Measurements from ENCODE around the gene TBC1D22A. TPM values are rescaled to one million over a fixed set of nuclear protein-coding genes. Genes with fewer than 3 reads are reported as not detected.

Gene TBC1D22A
- total RNA-seq, 1 donor from 2014 or later, result 6.8 TPM

DNA sequence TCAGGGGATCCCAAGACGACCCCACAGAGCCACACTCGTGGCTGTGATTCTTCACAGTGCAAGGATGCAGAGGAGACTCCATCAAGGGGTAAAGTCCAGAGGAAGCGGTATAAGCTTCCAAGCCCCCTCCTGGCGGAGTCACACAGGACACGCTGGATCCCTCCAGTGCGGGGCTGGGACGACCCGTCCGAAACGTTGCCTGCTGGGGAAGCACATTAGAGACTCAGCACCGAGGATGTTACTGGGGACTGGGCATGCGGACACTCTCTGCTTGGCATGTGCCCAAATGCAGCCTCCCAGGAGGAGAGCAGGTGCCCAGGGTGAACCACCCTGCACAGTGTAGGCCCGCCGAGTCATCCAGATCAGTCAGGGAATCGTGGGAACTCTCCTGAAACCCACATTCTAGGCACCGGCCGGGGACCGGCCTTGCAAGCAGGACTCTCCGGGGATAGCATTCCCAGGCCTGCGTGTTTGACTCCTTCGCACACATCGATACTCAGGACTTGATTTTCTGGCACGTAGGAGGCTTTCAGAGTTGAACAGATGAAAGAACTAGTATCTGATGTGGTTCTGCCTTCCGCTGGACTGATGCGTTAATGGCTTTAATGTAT, 229.8 kb downstream of the TBC1D22A start:
- Histone ChIP-seq H3K4me3 (ENCODE audit: low read length in 3 of 3) (no peak overlapping the region), H3K27me3 (ENCODE audit: control insufficient read depth in 3 of 3, insufficient read depth in 3 of 3, low read length in 3 of 3) (no peaks in the 10 kb centered on the region), H3K36me3 (ENCODE audit: control insufficient read depth in 3 of 3, insufficient read depth in 3 of 3, low read length in 3 of 3) (peaks cover 0 to 11% (median 9%) of the 10 kb centered on the region in 3 donors), H3K27ac (ENCODE audit: low read depth, low read length) (no peak overlapping the region), H3K9me3 (ENCODE audit: control insufficient read depth in 3 of 3, low read length in 3 of 3) (no peaks in the 10 kb centered on the region), H3K4me1 (ENCODE audit: control insufficient read depth in 3 of 3, insufficient read depth in 3 of 3, low read length in 3 of 3) (no peaks in the 10 kb centered on the region), H3K9ac (ENCODE audit: low read depth in 1 of 3, low read length in 3 of 3) (no peak overlapping the region)

DNA sequence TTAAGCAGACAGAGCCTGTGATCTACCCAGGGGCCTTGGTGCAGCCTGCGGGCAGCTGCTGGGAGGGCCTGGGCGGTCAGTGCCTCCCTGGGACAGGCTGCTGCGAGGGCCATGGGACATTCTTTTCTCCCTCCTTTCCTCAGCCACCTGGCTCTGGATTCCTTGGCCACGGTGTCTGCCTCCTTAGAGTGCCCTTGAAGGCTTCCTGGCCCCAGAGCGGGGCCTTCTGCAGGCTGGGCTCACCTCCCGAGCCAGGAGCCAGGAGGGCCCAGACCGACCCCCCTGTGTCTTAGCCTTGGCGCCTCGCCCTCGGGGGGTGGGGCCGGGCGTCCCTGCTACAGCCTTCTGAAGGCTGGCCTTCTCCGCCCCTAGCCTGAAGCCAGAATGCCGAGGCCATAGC, 231.2 kb downstream of the TBC1D22A start:
- no peaks in the 10 kb centered on the region for H3K9me3 ChIP-seq (ENCODE audit: control insufficient read depth in 3 of 3, low read length in 3 of 3)
- H3K9ac ChIP-seq (ENCODE audit: low read depth in 1 of 3, low read length in 3 of 3), result no peak overlapping the region
- peaks cover 3 to 18% (median 13%) of the 10 kb centered on the region in 3 donors for H3K36me3 ChIP-seq (ENCODE audit: control insufficient read depth in 3 of 3, insufficient read depth in 3 of 3, low read length in 3 of 3)
- H3K27me3 ChIP-seq (ENCODE audit: control insufficient read depth in 3 of 3, insufficient read depth in 3 of 3, low read length in 3 of 3), result no peaks in the 10 kb centered on the region
- H3K27ac ChIP-seq (ENCODE audit: low read depth, low read length), result no peak overlapping the region
- H3K4me3 ChIP-seq (ENCODE audit: low read length in 3 of 3), result no peak overlapping the region
- H3K4me1 ChIP-seq (ENCODE audit: control insufficient read depth in 3 of 3, insufficient read depth in 3 of 3, low read length in 3 of 3), result no peaks in the 10 kb centered on the region

DNA sequence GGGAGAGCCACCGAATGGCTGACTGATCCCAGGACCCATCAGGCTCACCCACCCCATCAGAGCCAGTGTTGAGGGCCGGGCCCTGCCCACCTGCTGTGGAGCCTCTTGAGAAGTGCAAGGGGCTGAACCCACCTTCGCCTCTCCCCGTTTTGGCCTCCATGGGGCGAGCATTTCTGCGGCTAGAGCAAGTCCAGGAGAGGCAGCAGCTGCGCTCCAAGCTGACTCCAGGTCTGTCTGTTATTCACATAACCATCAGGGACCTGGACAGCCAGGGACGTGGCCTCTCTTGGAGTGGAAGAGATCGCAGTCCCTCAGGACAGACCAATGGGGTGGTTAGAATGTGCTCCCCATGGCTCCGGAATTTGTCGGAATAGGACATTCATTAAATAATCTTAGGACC, 231.8 kb downstream of the TBC1D22A start:
- Histone ChIP-seq H3K9me3 (ENCODE audit: control insufficient read depth in 3 of 3, low read length in 3 of 3) (no peaks in the 10 kb centered on the region), H3K36me3 (ENCODE audit: control insufficient read depth in 3 of 3, insufficient read depth in 3 of 3, low read length in 3 of 3) (peaks cover 3 to 18% (median 16%) of the 10 kb centered on the region in 3 donors), H3K27me3 (ENCODE audit: control insufficient read depth in 3 of 3, insufficient read depth in 3 of 3, low read length in 3 of 3) (no peaks in the 10 kb centered on the region), H3K27ac (ENCODE audit: low read depth, low read length) (no peak overlapping the region), H3K9ac (ENCODE audit: low read depth in 1 of 3, low read length in 3 of 3) (no peak overlapping the region), H3K4me3 (ENCODE audit: low read length in 3 of 3) (no peak overlapping the region), H3K4me1 (ENCODE audit: control insufficient read depth in 3 of 3, insufficient read depth in 3 of 3, low read length in 3 of 3) (no peaks in the 10 kb centered on the region)

DNA sequence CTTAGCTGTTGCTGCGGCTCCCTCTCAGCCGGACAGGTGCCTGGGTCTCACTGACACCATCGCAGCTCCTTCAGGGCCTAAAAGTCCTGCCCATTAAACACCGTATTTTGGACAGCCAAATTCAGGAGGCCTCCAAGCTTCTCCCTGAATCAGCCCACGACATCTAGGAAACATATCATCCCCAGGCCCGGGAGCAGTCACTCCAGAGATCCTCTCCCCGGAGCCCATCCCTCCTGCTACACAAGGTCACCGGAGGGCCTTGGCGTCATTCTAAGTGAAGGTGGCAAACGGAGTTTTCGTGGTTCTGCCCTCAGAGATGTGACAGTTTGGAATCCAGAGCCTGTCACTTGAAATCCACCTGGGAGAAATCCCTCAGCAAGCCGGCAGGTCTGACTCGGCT, 232.5 kb downstream of the TBC1D22A start:
- Histone ChIP-seq H3K27me3 (ENCODE audit: control insufficient read depth in 3 of 3, insufficient read depth in 3 of 3, low read length in 3 of 3) (no peaks in the 10 kb centered on the region), H3K9me3 (ENCODE audit: control insufficient read depth in 3 of 3, low read length in 3 of 3) (no peaks in the 10 kb centered on the region), H3K36me3 (ENCODE audit: control insufficient read depth in 3 of 3, insufficient read depth in 3 of 3, low read length in 3 of 3) (peaks cover 3 to 18% (median 16%) of the 10 kb centered on the region in 3 donors), H3K27ac (ENCODE audit: low read depth, low read length) (no peak overlapping the region), H3K4me1 (ENCODE audit: control insufficient read depth in 3 of 3, insufficient read depth in 3 of 3, low read length in 3 of 3) (no peaks in the 10 kb centered on the region), H3K9ac (ENCODE audit: low read depth in 1 of 3, low read length in 3 of 3) (no peak overlapping the region), H3K4me3 (ENCODE audit: low read length in 3 of 3) (no peak overlapping the region)

DNA sequence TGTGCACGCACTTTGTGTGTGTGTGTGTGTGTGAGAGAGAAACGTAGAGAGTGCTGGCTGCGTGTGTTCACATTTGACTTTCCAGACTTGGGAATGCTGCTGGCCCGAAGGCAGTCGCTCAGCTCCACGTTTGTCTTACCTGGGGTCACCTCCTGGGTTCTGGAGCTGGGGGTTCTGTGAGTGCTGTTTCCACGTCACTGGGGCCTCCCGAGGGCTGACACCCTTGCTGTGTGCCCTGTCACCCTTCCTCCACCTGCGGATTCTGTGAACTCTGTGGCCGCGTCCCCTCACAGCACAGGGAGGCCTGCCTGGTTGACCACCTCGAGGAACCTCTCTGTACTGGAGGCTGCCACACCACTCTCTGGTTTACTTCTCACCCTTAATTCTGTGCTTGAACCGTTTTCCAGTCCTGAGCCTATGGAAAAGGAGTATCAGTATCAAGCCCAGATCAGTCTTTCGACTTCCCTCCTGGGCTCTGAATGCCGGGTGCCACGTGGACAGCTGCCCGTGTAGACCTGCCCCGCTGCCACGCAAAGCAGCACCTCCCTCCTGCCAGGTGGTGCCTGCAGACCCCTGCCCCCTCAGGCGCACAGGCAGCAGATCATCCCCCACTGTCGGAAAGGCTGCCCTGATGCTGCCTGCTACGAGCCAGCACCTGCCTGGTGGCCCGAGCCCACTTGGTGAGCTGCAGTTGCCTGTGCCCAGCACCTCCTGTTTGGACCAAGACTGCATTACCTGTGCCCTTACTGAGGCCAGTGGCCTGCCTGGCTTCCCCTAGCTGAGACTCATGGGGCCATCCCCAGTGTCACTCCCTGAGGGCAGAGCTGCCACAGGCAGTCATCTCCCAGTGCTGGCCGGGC, 233.3 kb downstream of the TBC1D22A start:
- Histone ChIP-seq H3K4me3 (ENCODE audit: low read length in 3 of 3) (no peak overlapping the region), H3K27me3 (ENCODE audit: control insufficient read depth in 3 of 3, insufficient read depth in 3 of 3, low read length in 3 of 3) (no peaks in the 10 kb centered on the region), H3K9ac (ENCODE audit: low read depth in 1 of 3, low read length in 3 of 3) (no peak overlapping the region), H3K27ac (ENCODE audit: low read depth, low read length) (no peak overlapping the region), H3K36me3 (ENCODE audit: control insufficient read depth in 3 of 3, insufficient read depth in 3 of 3, low read length in 3 of 3) (peaks cover 3 to 17% (median 16%) of the 10 kb centered on the region in 3 donors), H3K4me1 (ENCODE audit: control insufficient read depth in 3 of 3, insufficient read depth in 3 of 3, low read length in 3 of 3) (no peaks in the 10 kb centered on the region), H3K9me3 (ENCODE audit: control insufficient read depth in 3 of 3, low read length in 3 of 3) (no peaks in the 10 kb centered on the region)

DNA sequence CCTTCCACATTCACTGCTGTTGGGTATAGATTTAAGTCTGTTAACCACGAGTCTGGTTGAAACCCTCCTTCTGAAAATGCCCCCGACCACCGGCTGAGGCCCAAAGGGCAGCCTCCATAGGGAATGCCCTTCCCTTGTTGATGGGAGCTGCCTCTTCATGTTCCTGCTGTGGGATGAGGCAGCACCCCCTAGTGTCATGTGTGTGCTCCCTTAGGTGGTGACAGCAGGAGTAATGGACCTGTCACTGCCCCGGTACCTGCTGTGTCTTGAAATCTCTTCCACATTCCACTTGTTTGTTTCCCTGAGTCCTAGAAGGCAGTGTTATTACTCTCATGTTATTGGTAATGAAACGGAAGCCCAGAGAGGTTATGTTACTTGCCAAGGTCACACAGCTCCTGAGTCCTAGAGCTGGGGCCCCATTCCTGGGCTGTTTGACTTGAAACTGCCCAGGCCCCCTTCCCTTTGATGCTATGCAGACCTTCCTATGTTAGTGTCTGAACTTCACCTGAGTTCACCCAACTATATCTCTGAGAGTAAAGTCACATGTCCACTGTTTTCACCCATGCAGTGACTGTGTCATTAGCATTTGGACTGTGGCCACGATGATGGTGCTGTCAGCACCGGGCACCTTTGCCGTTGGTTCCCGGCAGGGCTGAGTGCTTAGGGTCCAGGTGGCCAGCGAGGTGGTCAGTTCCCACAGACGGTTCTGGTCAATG, 234.3 kb downstream of the TBC1D22A start:
- H3K4me1 ChIP-seq (ENCODE audit: control insufficient read depth in 3 of 3, insufficient read depth in 3 of 3, low read length in 3 of 3), result no peaks in the 10 kb centered on the region
- H3K36me3 ChIP-seq (ENCODE audit: control insufficient read depth in 3 of 3, insufficient read depth in 3 of 3, low read length in 3 of 3), result peaks cover 3 to 11% (median 8%) of the 10 kb centered on the region in 3 donors
- H3K9me3 ChIP-seq (ENCODE audit: control insufficient read depth in 3 of 3, low read length in 3 of 3), result no peaks in the 10 kb centered on the region
- no peak overlapping the region for H3K27ac ChIP-seq (ENCODE audit: low read depth, low read length)
- no peak overlapping the region for H3K9ac ChIP-seq (ENCODE audit: low read depth in 1 of 3, low read length in 3 of 3)
- no peaks in the 10 kb centered on the region for H3K27me3 ChIP-seq (ENCODE audit: control insufficient read depth in 3 of 3, insufficient read depth in 3 of 3, low read length in 3 of 3)
- H3K4me3 ChIP-seq (ENCODE audit: low read length in 3 of 3), result no peak overlapping the region

DNA sequence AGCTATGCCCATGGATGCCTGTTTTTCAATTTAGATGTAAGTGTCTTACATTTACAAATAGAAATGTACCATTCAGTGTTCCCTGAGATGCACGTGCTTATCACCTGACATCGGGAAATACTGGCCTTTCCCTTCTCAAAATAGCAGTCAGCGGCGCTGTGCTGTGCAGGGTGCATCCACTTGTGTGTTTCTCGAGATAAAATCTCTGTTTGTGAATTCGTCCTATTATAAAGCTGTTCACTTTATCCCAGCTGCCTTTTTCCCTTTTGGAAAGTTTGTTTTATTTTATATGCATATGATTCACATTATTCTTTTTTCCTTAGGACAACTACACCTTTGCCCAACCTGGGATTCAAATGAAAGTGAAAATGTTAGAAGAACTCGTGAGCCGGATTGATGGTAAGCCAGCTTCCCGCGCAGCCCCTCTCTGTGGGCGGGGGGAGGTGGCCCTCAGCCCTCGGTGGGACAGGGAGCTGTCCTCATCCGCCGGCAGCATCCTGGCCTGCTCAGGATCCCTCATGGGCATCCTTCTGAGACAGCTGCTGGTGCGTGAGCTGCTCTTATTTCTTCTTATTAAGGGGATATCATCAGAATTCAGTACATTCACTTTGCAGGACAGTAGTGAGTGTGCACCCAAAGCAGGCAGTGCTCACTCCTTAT, 235.0 kb downstream of the TBC1D22A start:
- no peaks in the 10 kb centered on the region for H3K4me1 ChIP-seq (ENCODE audit: control insufficient read depth in 3 of 3, insufficient read depth in 3 of 3, low read length in 3 of 3)
- no peak overlapping the region for H3K9ac ChIP-seq (ENCODE audit: low read depth in 1 of 3, low read length in 3 of 3)
- H3K9me3 ChIP-seq (ENCODE audit: control insufficient read depth in 3 of 3, low read length in 3 of 3), result no peaks in the 10 kb centered on the region
- no peak overlapping the region for H3K27ac ChIP-seq (ENCODE audit: low read depth, low read length)
- H3K4me3 ChIP-seq (ENCODE audit: low read length in 3 of 3), result no peak overlapping the region
- no peaks in the 10 kb centered on the region for H3K27me3 ChIP-seq (ENCODE audit: control insufficient read depth in 3 of 3, insufficient read depth in 3 of 3, low read length in 3 of 3)
- H3K36me3 ChIP-seq (ENCODE audit: control insufficient read depth in 3 of 3, insufficient read depth in 3 of 3, low read length in 3 of 3), result peaks cover 3 to 7% (median 7%) of the 10 kb centered on the region in 3 donors

DNA sequence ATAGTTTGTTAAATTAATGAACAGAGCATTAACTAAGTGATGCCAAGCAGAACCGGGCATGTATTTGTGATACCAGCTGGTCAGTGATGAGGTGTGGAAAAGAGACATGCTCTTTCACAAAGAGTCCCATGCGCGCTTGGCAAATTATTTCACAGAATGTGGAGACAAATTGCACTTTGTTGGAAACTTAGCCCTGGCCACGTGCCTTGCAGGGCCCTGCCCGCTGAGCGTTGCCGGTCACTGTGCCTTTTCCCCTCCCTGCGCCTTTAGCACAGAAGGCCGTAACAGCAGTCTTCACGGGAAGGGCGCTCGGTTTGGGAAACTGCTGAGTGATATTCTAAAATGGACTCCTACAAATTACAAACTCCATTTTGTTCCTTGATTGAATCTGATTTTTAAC, 235.9 kb downstream of the TBC1D22A start:
- peaks cover 3 to 7% (median 7%) of the 10 kb centered on the region in 3 donors for H3K36me3 ChIP-seq (ENCODE audit: control insufficient read depth in 3 of 3, insufficient read depth in 3 of 3, low read length in 3 of 3)

DNA sequence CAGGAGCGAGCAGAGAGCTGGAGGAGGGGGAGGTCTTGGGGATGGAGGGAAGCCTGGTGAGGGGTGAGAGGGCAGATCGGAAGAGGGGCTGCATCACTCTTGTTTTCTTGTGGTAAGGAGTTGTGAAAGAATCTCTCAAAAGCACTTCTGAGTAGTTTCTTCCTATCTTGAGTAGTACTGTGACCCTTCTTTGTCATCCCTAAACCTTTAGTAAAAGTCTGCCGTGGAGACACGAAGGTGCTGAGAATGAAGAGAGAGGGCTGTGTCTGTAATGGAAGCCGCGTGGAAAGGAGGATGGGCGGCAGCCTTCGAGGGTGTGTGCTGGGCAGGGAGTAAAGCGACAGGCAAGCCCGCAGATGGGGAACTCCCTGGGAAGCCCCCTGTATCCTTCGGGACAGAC, 237.8 kb downstream of the TBC1D22A start:
- Histone ChIP-seq H3K27ac (ENCODE audit: low read depth, low read length) (no peak overlapping the region), H3K4me3 (ENCODE audit: low read length in 3 of 3) (no peak overlapping the region), H3K36me3 (ENCODE audit: control insufficient read depth in 3 of 3, insufficient read depth in 3 of 3, low read length in 3 of 3) (peaks cover 3 to 7% (median 7%) of the 10 kb centered on the region in 3 donors), H3K9ac (ENCODE audit: low read depth in 1 of 3, low read length in 3 of 3) (no peak overlapping the region), H3K9me3 (ENCODE audit: control insufficient read depth in 3 of 3, low read length in 3 of 3) (no peaks in the 10 kb centered on the region), H3K4me1 (ENCODE audit: control insufficient read depth in 3 of 3, insufficient read depth in 3 of 3, low read length in 3 of 3) (no peaks in the 10 kb centered on the region), H3K27me3 (ENCODE audit: control insufficient read depth in 3 of 3, insufficient read depth in 3 of 3, low read length in 3 of 3) (no peaks in the 10 kb centered on the region)

More for the DNA sequence above, 235.9 kb downstream of the TBC1D22A start:
- Histone ChIP-seq H3K9ac (ENCODE audit: low read depth in 1 of 3, low read length in 3 of 3) (no peak overlapping the region), H3K27ac (ENCODE audit: low read depth, low read length) (no peak overlapping the region), H3K4me3 (ENCODE audit: low read length in 3 of 3) (no peak overlapping the region), H3K9me3 (ENCODE audit: control insufficient read depth in 3 of 3, low read length in 3 of 3) (no peaks in the 10 kb centered on the region), H3K4me1 (ENCODE audit: control insufficient read depth in 3 of 3, insufficient read depth in 3 of 3, low read length in 3 of 3) (no peaks in the 10 kb centered on the region), H3K27me3 (ENCODE audit: control insufficient read depth in 3 of 3, insufficient read depth in 3 of 3, low read length in 3 of 3) (no peaks in the 10 kb centered on the region)
